Panc1 (cell line): ENCODE measurements around the gene SF3A2. TPM values are rescaled to one million over a fixed set of nuclear protein-coding genes. Genes with fewer than 3 reads are reported as not detected.

Experiments used
- ATAC-seq: fragments of 200-7000 bp; cut with Tn5 transposase; 2 replicates; pipeline ENCODE4 v1.9.1; 2020; ENCODE audit warnings: mild to moderate bottlenecking, moderate library complexity
- BruUV-seq: library from RNA; stranded (reverse); fragments of 400-500 nt; replicated peaks from 2 replicates; lab custom pipeline; 2021; lab: Mats Ljungman, UMichigan
- CTCF ChIA-PET: fragments of 300-600 bp; sonication (Branson Sonifier 250); formaldehyde crosslinking; loops from one replicate; lab custom pipeline; 2022; ENCODE audit warnings: antibody characterized with exemption; lab: Charles Lee
- POLR2A ChIA-PET: fragments of 300-600 bp; sonication (Branson Sonifier 250); formaldehyde crosslinking; loops from one replicate; lab custom pipeline; 2022; ENCODE audit warnings: antibody characterized with exemption; lab: Charles Lee
- DNase-seq: peaks from one replicate; pipeline ENCODE4 v3.0.0-alpha.2; 2010; ENCODE audit warnings: low read depth, low spot score
- H3K27ac ChIP-seq: 2 replicates; pipeline ENCODE4 v1.5.1; 2011; ENCODE audit warnings: mild to moderate bottlenecking, low read length, inconsistent platforms
- H3K27me3 ChIP-seq: fragments of 200-500 bp; sonication (Bioruptor generic); 2 replicates; pipeline ENCODE4 v1.6.0; 2014; ENCODE audit warnings: low read length, inconsistent platforms; ENCODE audit not compliant: control insufficient read depth, insufficient read depth
- H3K36me3 ChIP-seq: fragments of 200-500 bp; sonication (Bioruptor generic); 2 replicates; pipeline ENCODE4 v1.5.1; 2014; ENCODE audit warnings: inconsistent platforms, mild to moderate bottlenecking, low read length, moderate library complexity; ENCODE audit not compliant: control insufficient read depth, insufficient read depth
- H3K4me1 ChIP-seq: 2 replicates; pipeline ENCODE4 v1.5.1; 2011; ENCODE audit warnings: inconsistent platforms, mild to moderate bottlenecking, low read length, moderate library complexity; ENCODE audit not compliant: control insufficient read depth, insufficient read depth
- H3K4me3 ChIP-seq, 2 experiments: 2 replicates each; pipeline ENCODE4 v1.5.1; 2011 to 2012; ENCODE audit warnings: low read depth in 2 of 2, low read length in 2 of 2, mild to moderate bottlenecking in 2 of 2, inconsistent platforms in 1 of 2, moderate library complexity in 1 of 2
- H3K9me3 ChIP-seq: fragments of 200-500 bp; sonication (Bioruptor generic); 2 replicates; pipeline ENCODE4 v1.5.1; 2014; ENCODE audit warnings: low read depth, mild to moderate bottlenecking, inconsistent platforms, low read length, moderate library complexity; ENCODE audit not compliant: control insufficient read depth, insufficient read depth
- POLR2AphosphoS5 ChIP-seq: IDR thresholded peaks from 2 replicates; pipeline ENCODE4 v1.6.1; 2012; ENCODE audit warnings: mild to moderate bottlenecking, low read depth, low read length, moderate library complexity
- SIN3A ChIP-seq: IDR thresholded peaks from 2 replicates; pipeline ENCODE4 v1.6.1; 2012; ENCODE audit warnings: low read depth, mild to moderate bottlenecking, low read length, moderate library complexity, borderline replicate concordance; ENCODE audit not compliant: insufficient read depth
- TCF7L2 ChIP-seq: IDR thresholded peaks from 2 replicates; pipeline ENCODE4 v1.6.1; 2011; ENCODE audit warnings: mild to moderate bottlenecking, low read depth, low read length, inconsistent platforms
- in situ Hi-C: cut with HindIII; loops from 2 replicates; pipeline ENCODE4 v1.10.0; 2016; ENCODE audit warnings: low sequenced_read_pairs, low pct_unique_long_range_greater_than_20kb
- intact Hi-C: fragments of 100-400 bp; cut with micrococcal nuclease; formaldehyde crosslinking; loops from one replicate; pipeline ENCODE4 v1.10.0; 2022; ENCODE audit not compliant: unreplicated experiment
- total RNA-seq: library from RNA; stranded (reverse); gene quantifications from one replicate; pipeline ENCODE4 v1.2.1, GENCODE V29; 2021; ENCODE audit not compliant: unreplicated experiment
- TF ChIP-seq, protein P1 (sequence below): fragments of 450-650 bp; IDR thresholded peaks from 2 replicates; pipeline ENCODE4 v1.5.1; 2017; ENCODE audit warnings: mild to moderate bottlenecking
- TF ChIP-seq, protein P2 (sequence below), 2 experiments: IDR thresholded peaks; 2 replicates each; pipeline ENCODE4 v1.6.1; 2011 to 2012; ENCODE audit warnings: low read depth in 2 of 2, control low read depth in 1 of 2, low read length in 1 of 2, mild to moderate bottlenecking in 1 of 2, moderate library complexity in 1 of 2; ENCODE audit not compliant: insufficient read depth in 1 of 2

SF3A2 gene
- total RNA-seq, 1 experiment from 2014 or later: 103 TPM

DNA sequence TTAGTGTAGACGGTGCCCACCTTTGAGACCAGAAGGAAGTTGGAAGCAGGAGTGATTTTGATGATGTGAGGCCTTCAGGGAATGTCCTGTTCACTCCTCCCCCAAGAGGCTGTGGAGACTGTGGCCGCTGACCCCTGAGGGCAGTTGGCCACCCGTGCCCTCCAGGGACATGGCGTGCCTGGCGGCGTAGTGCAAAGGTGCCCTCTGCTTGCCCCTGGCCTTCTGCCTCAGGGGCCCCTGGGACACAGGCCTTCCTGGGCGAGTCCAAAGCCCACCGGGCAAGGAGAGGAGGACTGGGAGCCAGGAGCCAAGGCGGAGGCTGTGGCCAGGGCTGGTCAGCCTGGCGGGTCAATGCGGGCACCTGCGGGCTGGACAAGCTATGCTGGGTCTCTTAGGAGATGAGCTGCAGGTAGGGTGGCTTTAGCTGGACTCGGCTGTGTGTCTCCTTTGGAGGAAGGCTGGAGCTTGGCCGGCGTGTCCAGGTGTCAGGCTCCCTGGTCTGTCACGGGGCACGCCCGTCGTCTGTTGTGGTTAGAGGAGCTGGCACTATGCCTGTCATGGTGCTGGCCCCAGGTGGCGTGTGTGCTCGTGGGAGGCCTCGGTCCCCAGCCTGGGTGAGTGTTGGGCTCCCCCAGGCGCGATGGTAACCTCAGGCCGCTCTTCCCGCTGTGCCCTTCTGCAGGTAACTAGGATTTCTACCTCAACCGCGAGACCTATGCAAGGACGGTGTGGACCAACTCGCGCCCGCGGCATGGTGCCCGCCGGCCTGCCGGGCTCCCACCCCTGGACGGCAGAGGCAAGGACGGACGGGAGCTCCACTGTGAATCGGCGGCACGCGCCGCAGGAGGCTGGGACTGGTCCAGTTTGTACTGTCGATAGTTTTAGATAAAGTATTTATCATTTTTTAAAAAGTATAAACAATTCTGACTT is 7.3 kb upstream of the SF3A2 start:
- intact Hi-C loops (loop anchor here (5.0 kb wide), 1 partner anchor 72 kb away; no protein-coding TSS in a partner anchor), in situ Hi-C loops (no loop called here)
- POLR2A ChIA-PET: interaction anchor here (0.6 kb wide), 1 partner anchor 67 kb away, joined by 9 read pairs; no protein-coding TSS in a partner anchor
- H3K9me3 ChIP-seq: no peaks in the 10 kb centered on the region
- ATAC-seq (no peak), DNase-seq (no peak)
- peaks cover 19% of the 10 kb centered on the region for H3K4me1 ChIP-seq
- H3K27ac ChIP-seq: no peak overlapping the region
- BruUV-seq: no TSS peak
- CTCF ChIA-PET: no interaction called here
- H3K36me3 ChIP-seq: no peaks in the 10 kb centered on the region
- H3K4me3 ChIP-seq: no peak overlapping the region
- H3K27me3 ChIP-seq: no peaks in the 10 kb centered on the region
- TF ChIP-seq, protein P1, sequence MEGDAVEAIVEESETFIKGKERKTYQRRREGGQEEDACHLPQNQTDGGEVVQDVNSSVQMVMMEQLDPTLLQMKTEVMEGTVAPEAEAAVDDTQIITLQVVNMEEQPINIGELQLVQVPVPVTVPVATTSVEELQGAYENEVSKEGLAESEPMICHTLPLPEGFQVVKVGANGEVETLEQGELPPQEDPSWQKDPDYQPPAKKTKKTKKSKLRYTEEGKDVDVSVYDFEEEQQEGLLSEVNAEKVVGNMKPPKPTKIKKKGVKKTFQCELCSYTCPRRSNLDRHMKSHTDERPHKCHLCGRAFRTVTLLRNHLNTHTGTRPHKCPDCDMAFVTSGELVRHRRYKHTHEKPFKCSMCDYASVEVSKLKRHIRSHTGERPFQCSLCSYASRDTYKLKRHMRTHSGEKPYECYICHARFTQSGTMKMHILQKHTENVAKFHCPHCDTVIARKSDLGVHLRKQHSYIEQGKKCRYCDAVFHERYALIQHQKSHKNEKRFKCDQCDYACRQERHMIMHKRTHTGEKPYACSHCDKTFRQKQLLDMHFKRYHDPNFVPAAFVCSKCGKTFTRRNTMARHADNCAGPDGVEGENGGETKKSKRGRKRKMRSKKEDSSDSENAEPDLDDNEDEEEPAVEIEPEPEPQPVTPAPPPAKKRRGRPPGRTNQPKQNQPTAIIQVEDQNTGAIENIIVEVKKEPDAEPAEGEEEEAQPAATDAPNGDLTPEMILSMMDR: no peak
- no peak for TF ChIP-seq POLR2AphosphoS5
- TF ChIP-seq, protein P2, sequence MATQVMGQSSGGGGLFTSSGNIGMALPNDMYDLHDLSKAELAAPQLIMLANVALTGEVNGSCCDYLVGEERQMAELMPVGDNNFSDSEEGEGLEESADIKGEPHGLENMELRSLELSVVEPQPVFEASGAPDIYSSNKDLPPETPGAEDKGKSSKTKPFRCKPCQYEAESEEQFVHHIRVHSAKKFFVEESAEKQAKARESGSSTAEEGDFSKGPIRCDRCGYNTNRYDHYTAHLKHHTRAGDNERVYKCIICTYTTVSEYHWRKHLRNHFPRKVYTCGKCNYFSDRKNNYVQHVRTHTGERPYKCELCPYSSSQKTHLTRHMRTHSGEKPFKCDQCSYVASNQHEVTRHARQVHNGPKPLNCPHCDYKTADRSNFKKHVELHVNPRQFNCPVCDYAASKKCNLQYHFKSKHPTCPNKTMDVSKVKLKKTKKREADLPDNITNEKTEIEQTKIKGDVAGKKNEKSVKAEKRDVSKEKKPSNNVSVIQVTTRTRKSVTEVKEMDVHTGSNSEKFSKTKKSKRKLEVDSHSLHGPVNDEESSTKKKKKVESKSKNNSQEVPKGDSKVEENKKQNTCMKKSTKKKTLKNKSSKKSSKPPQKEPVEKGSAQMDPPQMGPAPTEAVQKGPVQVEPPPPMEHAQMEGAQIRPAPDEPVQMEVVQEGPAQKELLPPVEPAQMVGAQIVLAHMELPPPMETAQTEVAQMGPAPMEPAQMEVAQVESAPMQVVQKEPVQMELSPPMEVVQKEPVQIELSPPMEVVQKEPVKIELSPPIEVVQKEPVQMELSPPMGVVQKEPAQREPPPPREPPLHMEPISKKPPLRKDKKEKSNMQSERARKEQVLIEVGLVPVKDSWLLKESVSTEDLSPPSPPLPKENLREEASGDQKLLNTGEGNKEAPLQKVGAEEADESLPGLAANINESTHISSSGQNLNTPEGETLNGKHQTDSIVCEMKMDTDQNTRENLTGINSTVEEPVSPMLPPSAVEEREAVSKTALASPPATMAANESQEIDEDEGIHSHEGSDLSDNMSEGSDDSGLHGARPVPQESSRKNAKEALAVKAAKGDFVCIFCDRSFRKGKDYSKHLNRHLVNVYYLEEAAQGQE (IDR thresholded peaks at IDR 0.05; ENCODE audit: insufficient read depth in 1 of 2, low read depth in 2 of 2, low read length in 1 of 2): no peak
- no peak for TF ChIP-seq SIN3A
- TF ChIP-seq TCF7L2: no peak

DNA sequence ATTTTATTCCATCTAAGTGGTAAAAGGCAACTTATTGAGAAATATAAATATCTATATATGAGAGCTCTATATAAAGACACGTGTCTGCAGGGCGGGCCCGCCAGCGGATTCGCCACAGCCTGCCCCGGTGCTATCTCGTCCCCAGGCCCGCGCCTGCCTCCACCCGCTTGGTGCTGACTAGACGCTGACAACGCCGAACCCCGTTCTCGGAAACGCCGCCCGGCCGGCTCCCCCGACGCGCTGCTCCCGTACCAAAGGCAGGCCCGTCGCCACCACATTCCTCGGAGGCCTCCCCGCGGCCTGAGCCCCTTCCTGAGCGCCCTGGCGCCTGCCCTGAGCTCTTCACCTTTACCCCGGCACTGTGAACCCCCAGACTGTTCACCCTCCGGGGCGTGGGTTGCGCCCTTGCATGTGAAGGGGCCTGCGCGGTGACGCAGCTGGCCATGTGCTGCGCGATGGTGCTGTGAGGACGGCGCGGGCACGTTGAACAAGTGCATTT is 6.5 kb upstream of the SF3A2 start:
- H3K27me3 ChIP-seq: no peaks in the 10 kb centered on the region
- in situ Hi-C loops (no loop called here), intact Hi-C loops (loop anchor here (5.0 kb wide), 1 partner anchor 73 kb away; no protein-coding TSS in a partner anchor)
- ATAC-seq: no peak
- CTCF ChIA-PET: interaction anchor here (1.7 kb wide), 1 partner anchor 74 kb away, joined by 8 read pairs; no protein-coding TSS in a partner anchor
- H3K27ac ChIP-seq: no peak overlapping the region
- TF ChIP-seq, protein P1: no peak
- peaks cover 24% of the 10 kb centered on the region for H3K4me1 ChIP-seq
- POLR2A ChIA-PET: interaction anchor here (0.5 kb wide), 1 partner anchor 74 kb away, joined by 5 read pairs; no protein-coding TSS in a partner anchor
- BruUV-seq: no TSS peak
- no peak overlapping the region for H3K4me3 ChIP-seq
- DNase-seq: no peak
- H3K36me3 ChIP-seq: no peaks in the 10 kb centered on the region
- H3K9me3 ChIP-seq: no peaks in the 10 kb centered on the region
